HG03354 (cell line): ENCODE results near the gene ZMYM3.

ENCODE experiments used
- ATAC-seq: cut with Tn5 transposase; IDR thresholded peaks from one replicate; pipeline ENCODE4 v1.9.1; 2021; ENCODE audit warnings: mild to moderate bottlenecking; ENCODE audit not compliant: unreplicated experiment, poor library complexity, severe bottlenecking

Gene ZMYM3

GRCh38 chrX:71216485-71216884, 37.5 kb downstream of the ZMYM3 start:
- ATAC-seq = no peak

GRCh38 chrX:71215338-71215912, 38.5 kb downstream of the ZMYM3 start:
- no peak for ATAC-seq

- no peak for ATAC-seq
Measured at GRCh38 chrX:71214604-71215337, 39.2 kb downstream of the ZMYM3 start.

GRCh38 chrX:71214152-71214551, 39.8 kb downstream of the ZMYM3 start:
- ATAC-seq = no peak

- no peak for ATAC-seq
Measured at GRCh38 chrX:71212536-71212935, 41.4 kb downstream of the ZMYM3 start.

- ATAC-seq = no peak
Measured at GRCh38 chrX:71210816-71211215, 43.1 kb downstream of the ZMYM3 start.

GRCh38 chrX:71199252-71200008, 54.5 kb downstream of the ZMYM3 start:
- ATAC-seq = no peak

- peak; percentile 66 for ATAC-seq
Measured at GRCh38 chrX:71198066-71198465, 55.9 kb downstream of the ZMYM3 start.

GRCh38 chrX:71195964-71196649, 57.8 kb downstream of the ZMYM3 start:
- peak; percentile 60 for ATAC-seq

- ATAC-seq = no peak
Measured at GRCh38 chrX:71191248-71191647, 62.7 kb downstream of the ZMYM3 start.
